GM21529 (cell line): ENCODE measurements around the gene PHF21A.

ENCODE experiments used
- ATAC-seq: cut with Tn5 transposase; IDR thresholded peaks from one replicate; pipeline ENCODE4 v1.9.1; 2021; ENCODE audit not compliant: unreplicated experiment

The PHF21A gene

GRCh38 chr11:45886816-45887520, 234.3 kb downstream of the PHF21A start:
- no peak for ATAC-seq

- ATAC-seq = no peak
Measured at GRCh38 chr11:45885921-45886721, 235.1 kb downstream of the PHF21A start.

GRCh38 chr11:45885274-45885920, 235.9 kb downstream of the PHF21A start, which contains the start of gene MAPK8IP1:
TSS of gene MAPK8IP1 (plus strand) at chr11:45885651. CDS start at chr11:45885821, 170 bp downstream.
- ATAC-seq = peak; percentile 55

GRCh38 chr11:45884596-45885185, 236.6 kb downstream of the PHF21A start:
- no peak for ATAC-seq
